H1 (cell line): ENCODE data around the gene TWNK. TPM values are rescaled to one million over a fixed set of nuclear protein-coding genes. Genes with fewer than 3 reads are reported as not detected.

Source experiments
- CTCF ChIA-PET: fragments of 300-600 bp; sonication (Branson Sonifier 250); formaldehyde crosslinking; loops from one replicate; lab custom pipeline; 2021; ENCODE audit not compliant: partially characterized antibody; lab: Charles Lee
- POLR2A ChIA-PET: fragments of 300-600 bp; sonication (Branson Sonifier 250); formaldehyde crosslinking; loops from one replicate; lab custom pipeline; 2021; ENCODE audit warnings: inconsistent platforms; ENCODE audit not compliant: partially characterized antibody; lab: Charles Lee
- DNase-seq, 2 experiments: peaks; one replicate each; pipeline versions ENCODE4 v3.0.0 to v3.0.0-alpha.2; 2010 to 2022; ENCODE audit warnings: low spot score in 2 of 2, low read depth in 1 of 2, mixed read lengths in 1 of 2
- FAIRE-seq: peaks from 2 replicates; lab custom pipeline; 2011; peaks lifted over from hg19 to GRCh38; lab: Jason Lieb, UNC
- H2AFZ ChIP-seq: 2 replicates; pipeline ENCODE4 v1.8.1; 2012; ENCODE audit warnings: low read length, inconsistent platforms
- H2AK5ac ChIP-seq: 2 replicates; pipeline ENCODE4 v1.6.1; 2013; ENCODE audit warnings: low read depth, low read length
- H2BK120ac ChIP-seq: replicated peaks from 2 replicates; pipeline ENCODE3; 2013; ENCODE audit warnings: low read depth, low read length, inconsistent platforms
- H2BK12ac ChIP-seq: 2 replicates; pipeline ENCODE4 v1.6.1; 2013; ENCODE audit warnings: low read depth, low read length
- H2BK15ac ChIP-seq: 2 replicates; pipeline ENCODE4 v1.6.1; 2013; ENCODE audit warnings: low read length
- H2BK20ac ChIP-seq: 2 replicates; pipeline ENCODE4 v1.6.1; 2013; ENCODE audit warnings: low read length
- H2BK5ac ChIP-seq: 2 replicates; pipeline ENCODE4 v1.6.1; 2013; ENCODE audit warnings: low read depth, low read length
- H3K14ac ChIP-seq: 2 replicates; pipeline ENCODE4 v1.6.1; 2013; ENCODE audit warnings: inconsistent platforms; ENCODE audit not compliant: insufficient read length
- H3K18ac ChIP-seq: 2 replicates; pipeline ENCODE4 v1.6.1; 2013; ENCODE audit warnings: low read length; ENCODE audit errors: extremely low read depth
- H3K23ac ChIP-seq: 2 replicates; pipeline ENCODE4 v1.6.1; 2013; ENCODE audit warnings: inconsistent platforms; ENCODE audit not compliant: insufficient read length
- H3K23me2 ChIP-seq: 2 replicates; pipeline ENCODE4 v1.6.1; 2013; ENCODE audit warnings: low read depth, low read length
- H3K27ac ChIP-seq: 2 replicates; pipeline ENCODE4 v1.6.1; 2011; ENCODE audit warnings: low read depth, low read length, inconsistent platforms
- H3K27me3 ChIP-seq, 4 experiments: replicated peaks in 1 of 4; 1 replicate in 1 of 4; 2 replicates in 3 of 4; pipeline versions ENCODE4 v1.6.1 to v1.8.1; 2011 to 2013; ENCODE audit warnings: low read length in 3 of 4, mild to moderate bottlenecking in 3 of 4, inconsistent platforms in 2 of 4, mixed read lengths in 2 of 4, moderate library complexity in 1 of 4; ENCODE audit not compliant: control insufficient read depth in 3 of 4, insufficient read depth in 3 of 4; ENCODE audit errors: extremely low read depth in 1 of 4
- H3K36me3 ChIP-seq, 4 experiments: 2 replicates each; pipeline versions ENCODE4 v1.6.1 to v1.8.1; 2011 to 2013; ENCODE audit warnings: mild to moderate bottlenecking in 4 of 4, low read length in 3 of 4, moderate library complexity in 2 of 4, control low read depth in 1 of 4, inconsistent platforms in 1 of 4; ENCODE audit not compliant: insufficient read depth in 4 of 4, control insufficient read depth in 2 of 4
- H3K4ac ChIP-seq: replicated peaks from 2 replicates; pipeline ENCODE3; 2013; ENCODE audit warnings: low read length, low read depth, mixed read lengths, inconsistent platforms; ENCODE audit not compliant: insufficient read length
- H3K4me1 ChIP-seq, 4 experiments: replicated peaks in 1 of 4; 1 replicate in 1 of 4; 2 replicates in 3 of 4; pipeline versions ENCODE4 v1.6.1 to v1.8.1; 2011 to 2013; ENCODE audit warnings: low read length in 3 of 4, inconsistent platforms in 2 of 4, mixed read lengths in 1 of 4; ENCODE audit not compliant: insufficient read depth in 4 of 4, control insufficient read depth in 3 of 4
- H3K4me2 ChIP-seq, 2 experiments: 2 replicates each; pipeline versions ENCODE4 v1.6.1 to v1.8.1; 2011 to 2013; ENCODE audit warnings: low read depth in 2 of 2, low read length in 2 of 2, control low read depth in 1 of 2, inconsistent platforms in 1 of 2, mild to moderate bottlenecking in 1 of 2; ENCODE audit not compliant: insufficient read depth in 1 of 2
- H3K4me3 ChIP-seq, 4 experiments: fragments of 200-600, 300-600 bp in 1 of 4; sonication (generic), shearing (Covaris generic), sonication (Bioruptor Twin) in 1 of 4; 2 replicates each; pipeline versions ENCODE4 v1.5.1 to v1.8.1; 2011 to 2016; ENCODE audit warnings: low read length in 4 of 4, low read depth in 3 of 4, control low read depth in 2 of 4, inconsistent platforms in 2 of 4, mild to moderate bottlenecking in 2 of 4, mixed read lengths in 1 of 4, moderate library complexity in 1 of 4; ENCODE audit not compliant: insufficient read depth in 2 of 4; ENCODE audit errors: extremely low read depth in 1 of 4
- H3K56ac ChIP-seq: replicated peaks from 2 replicates; pipeline ENCODE3; 2013; ENCODE audit warnings: low read depth, mild to moderate bottlenecking, mixed read lengths, low read length, inconsistent platforms; ENCODE audit not compliant: insufficient read length
- H3K79me1 ChIP-seq: 2 replicates; pipeline ENCODE4 v1.6.1; 2013; ENCODE audit warnings: low read depth, low read length, control low read depth
- H3K79me2 ChIP-seq, 2 experiments: 2 replicates each; pipeline versions ENCODE4 v1.6.1 to v1.8.1; 2012 to 2013; ENCODE audit warnings: low read length in 2 of 2, mild to moderate bottlenecking in 2 of 2, inconsistent platforms in 1 of 2; ENCODE audit not compliant: insufficient read depth in 2 of 2, control insufficient read depth in 1 of 2
- H3K9ac ChIP-seq, 4 experiments: replicated peaks in 1 of 4; 1 replicate in 1 of 4; 2 replicates in 3 of 4; pipeline versions ENCODE4 v1.6.1 to v1.8.1; 2011 to 2013; ENCODE audit warnings: low read depth in 3 of 4, low read length in 3 of 4, control low read depth in 2 of 4, mild to moderate bottlenecking in 2 of 4, moderate library complexity in 2 of 4, inconsistent platforms in 1 of 4; ENCODE audit errors: extremely low read depth in 1 of 4
- H3K9me3 ChIP-seq, 2 experiments: 2 replicates each; pipeline versions ENCODE4 v1.6.1 to v1.8.1; 2012 to 2013; ENCODE audit warnings: mild to moderate bottlenecking in 2 of 2, moderate library complexity in 2 of 2, control low read depth in 1 of 2, inconsistent platforms in 1 of 2, low read depth in 1 of 2, low read length in 1 of 2, mixed read lengths in 1 of 2; ENCODE audit not compliant: insufficient read depth in 2 of 2
- H4K20me1 ChIP-seq, 2 experiments: replicated peaks in 1 of 2; 2 replicates each; pipeline versions ENCODE3 to v1.8.1; 2011 to 2013; ENCODE audit warnings: inconsistent platforms in 2 of 2, low read length in 2 of 2, mild to moderate bottlenecking in 1 of 2; ENCODE audit not compliant: insufficient read depth in 2 of 2, control insufficient read depth in 1 of 2
- H4K5ac ChIP-seq: 2 replicates; pipeline ENCODE4 v1.6.1; 2013; ENCODE audit warnings: low read length, low read depth, mixed read lengths, inconsistent platforms; ENCODE audit not compliant: insufficient read length
- H4K8ac ChIP-seq: 2 replicates; pipeline ENCODE4 v1.8.0; 2013; ENCODE audit warnings: mild to moderate bottlenecking, moderate library complexity, low read length, inconsistent platforms; ENCODE audit not compliant: insufficient read depth; ENCODE audit errors: extremely low read depth
- H4K91ac ChIP-seq: replicated peaks from 2 replicates; pipeline ENCODE3; 2013; ENCODE audit warnings: low read length, mixed read lengths, inconsistent platforms; ENCODE audit not compliant: insufficient read length
- FOSL1 ChIP-seq: IDR thresholded peaks from 2 replicates; pipeline ENCODE4 v1.6.1; 2011; ENCODE audit warnings: mild to moderate bottlenecking, low read depth, low read length, moderate library complexity; ENCODE audit not compliant: insufficient read depth
- WGBS, 2 experiments: shearing (Covaris generic) in 1 of 2; methylation state at CpG; one replicate each; pipeline versions ENCODE4 v1.1.6 to v1.1.7; 2013 to 2015; ENCODE audit warnings: low lambda C conversion rate in 2 of 2, mixed read lengths in 2 of 2, inconsistent platforms in 1 of 2, low coverage in 1 of 2, missing lambda C conversion rate in 1 of 2; ENCODE audit not compliant: insufficient replicate concordance in 2 of 2, insufficient coverage in 1 of 2, insufficient read length in 1 of 2; ENCODE audit errors: extremely low coverage in 1 of 2, missing lambda C conversion rate in 1 of 2; 5-methylcytosine and 5-hydroxymethylcytosine counted together
- polyA plus RNA-seq, 7 experiments: library from polyadenylated mRNA; depleted of rRNA in 3 of 7; stranded (reverse) in 5 of 7; unstranded in 2 of 7; fragments of >200 nt in 5 of 7; fragments of 200-250 nt in 2 of 7; gene quantifications; 1 replicate in 5 of 7; 2 replicates in 1 of 7; 4 replicates in 1 of 7; pipeline versions ENCODE4 v1.2.1 to v1.2.3, GENCODE V29; 2011 to 2013; ENCODE audit warnings: missing spikeins in 2 of 7, mixed read lengths in 2 of 7
- total RNA-seq: library from RNA; stranded (reverse); fragmentation: NEBNext Ultra II Directional; extraction: Animal tissue kit (Norgen Biotek cat#: 25700); gene quantifications from 2 replicates; pipeline ENCODE4 v1.2.1, GENCODE V29; 2021
- TF ChIP-seq, protein P1 (sequence below), 3 experiments: IDR thresholded peaks; 1 replicate in 2 of 3; 2 replicates in 1 of 3; pipeline versions ENCODE4 v1.5.1 to v1.6.1; 2011; ENCODE audit warnings: low read length in 3 of 3, mild to moderate bottlenecking in 3 of 3, inconsistent platforms in 2 of 3, low read depth in 1 of 3, moderate library complexity in 1 of 3; ENCODE audit not compliant: insufficient read depth in 1 of 3; ENCODE audit errors: control extremely low read depth in 1 of 3

TWNK gene
- total and polyA plus RNA-seq, 2 of the 8 experiments (the other 6 are each of a cell fraction or from before 2014, with no cell fraction given): 15.4 to 32.5 TPM

DNA sequence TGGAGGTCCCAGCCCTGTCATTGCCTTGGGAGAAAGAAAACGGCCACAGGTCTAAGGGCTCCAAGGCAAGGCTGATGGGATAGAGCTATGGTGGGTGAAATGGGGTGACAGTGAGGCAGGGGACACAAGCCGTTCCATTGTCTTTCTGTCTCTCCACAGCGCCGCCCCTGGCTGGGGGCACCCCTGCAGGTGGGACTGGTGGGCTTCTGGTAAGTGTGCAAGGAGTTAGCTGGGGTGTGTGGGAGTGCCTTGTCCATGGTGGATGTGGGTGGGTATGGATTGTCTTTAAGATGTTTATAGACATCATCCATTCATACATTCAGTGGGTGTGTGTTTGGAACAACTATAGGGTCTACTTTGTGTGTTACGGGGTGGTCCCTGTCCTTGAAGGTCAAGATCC is 51.1 kb downstream of the TWNK start:
- Histone ChIP-seq H2BK12ac (no peak overlapping the region), H3K23ac (no peak overlapping the region), H2BK5ac (no peak overlapping the region), H3K9ac (no peak overlapping the region), H2BK120ac (no peak overlapping the region), H4K8ac (no peak overlapping the region), H3K4ac (no peak overlapping the region), H3K4me3 (no peak overlapping the region), H2BK15ac (no peak overlapping the region), H3K56ac (no peak overlapping the region), H3K4me1 (peaks cover 0 to 10% (median 2%) of the 10 kb centered on the region in 4 experiments; a peak in 3 of 7 replicates), H3K4me2 (no peak overlapping the region), H2AK5ac (no peak overlapping the region), H3K79me2 (no peaks in the 10 kb centered on the region), H3K18ac (no peak overlapping the region), H3K23me2 (no peaks in the 10 kb centered on the region), H3K27me3 (peaks cover 0 to 16% (median 12%) of the 10 kb centered on the region in 4 experiments; a peak in 4 of 7 replicates), H3K14ac (no peak overlapping the region), H3K27ac (no peak overlapping the region), H3K9me3 (no peaks in the 10 kb centered on the region), H3K36me3 (no peaks in the 10 kb centered on the region), H4K20me1 (no peaks in the 10 kb centered on the region), H4K5ac (no peak overlapping the region), H2AFZ (no peak overlapping the region), H2BK20ac (no peak overlapping the region), H3K79me1 (no peaks in the 10 kb centered on the region), H4K91ac (no peak overlapping the region)
- CTCF ChIA-PET: interaction anchor here (0.6 to 51.8 kb wide), 11 partner anchors 12 to 204 kb away, joined by 3 to 2176 read pairs (median 7); partner anchors contain the start of genes KAZALD1, LBX1, PDZD7 and SFXN3
- TF ChIP-seq, protein P1, sequence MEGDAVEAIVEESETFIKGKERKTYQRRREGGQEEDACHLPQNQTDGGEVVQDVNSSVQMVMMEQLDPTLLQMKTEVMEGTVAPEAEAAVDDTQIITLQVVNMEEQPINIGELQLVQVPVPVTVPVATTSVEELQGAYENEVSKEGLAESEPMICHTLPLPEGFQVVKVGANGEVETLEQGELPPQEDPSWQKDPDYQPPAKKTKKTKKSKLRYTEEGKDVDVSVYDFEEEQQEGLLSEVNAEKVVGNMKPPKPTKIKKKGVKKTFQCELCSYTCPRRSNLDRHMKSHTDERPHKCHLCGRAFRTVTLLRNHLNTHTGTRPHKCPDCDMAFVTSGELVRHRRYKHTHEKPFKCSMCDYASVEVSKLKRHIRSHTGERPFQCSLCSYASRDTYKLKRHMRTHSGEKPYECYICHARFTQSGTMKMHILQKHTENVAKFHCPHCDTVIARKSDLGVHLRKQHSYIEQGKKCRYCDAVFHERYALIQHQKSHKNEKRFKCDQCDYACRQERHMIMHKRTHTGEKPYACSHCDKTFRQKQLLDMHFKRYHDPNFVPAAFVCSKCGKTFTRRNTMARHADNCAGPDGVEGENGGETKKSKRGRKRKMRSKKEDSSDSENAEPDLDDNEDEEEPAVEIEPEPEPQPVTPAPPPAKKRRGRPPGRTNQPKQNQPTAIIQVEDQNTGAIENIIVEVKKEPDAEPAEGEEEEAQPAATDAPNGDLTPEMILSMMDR (IDR thresholded peaks at IDR 0.05; ENCODE audit: control extremely low read depth in 1 of 3, insufficient read depth in 1 of 3, low read depth in 1 of 3, low read length in 3 of 3): peak; percentile 65 to 76 (median 74)
- TF ChIP-seq FOSL1: no peak
- FAIRE-seq (peak; percentile 81), DNase-seq (peak in 1 of 2 experiments; percentile 73)
- POLR2A ChIA-PET: interaction anchor here (1.2 kb wide), 1 partner anchor 33 kb away, joined by 3 read pairs; no protein-coding TSS in a partner anchor
- 51% methylated on average over 5 of the region's 5 CpGs; no CpG with 5 or more reads in 1 of the 2 experiments for WGBS, 2 experiments
